NCI-H460 (cell line): ENCODE results near the gene NDUFB3. TPM values are rescaled to one million over a fixed set of nuclear protein-coding genes. Genes with fewer than 3 reads are reported as not detected.

Experiments
- DNase-seq: peaks from one replicate; pipeline ENCODE4 v3.0.0-alpha.2; 2016; ENCODE audit warnings: low read depth; ENCODE audit errors: extremely low read depth
- small RNA-seq, 2 experiments: library from RNA; depleted of rRNA; stranded (forward); fragments of <200 nt; gene quantifications; one replicate each; pipeline ENCODE3, GENCODE V24; 2014
- total RNA-seq: library from RNA; depleted of rRNA; stranded (reverse); fragments of >200 nt; shearing (Covaris generic); gene quantifications from 2 replicates; pipeline ENCODE4 v1.2.3, GENCODE V29; 2014; rRNA removed

The NDUFB3 gene
- total RNA-seq, 1 experiment from 2014 or later, result 106 TPM

DNA sequence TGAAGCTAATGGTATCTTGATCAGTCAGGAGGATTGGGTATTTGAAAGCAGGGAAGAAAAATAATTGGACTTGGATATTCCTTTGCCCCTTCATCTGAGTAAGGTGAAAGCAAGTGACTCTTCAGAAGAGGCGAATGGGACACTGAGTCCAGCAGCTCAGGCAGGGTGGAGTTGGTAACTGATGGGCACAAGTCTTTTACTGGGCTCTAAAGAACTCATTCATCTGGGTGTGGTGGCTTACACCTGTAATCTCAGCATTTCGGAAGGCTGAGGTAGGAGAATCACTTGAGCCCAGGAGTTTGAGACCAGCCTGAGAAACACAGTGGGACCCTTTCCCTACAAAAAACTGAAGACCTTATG, 55.3 kb downstream of the NDUFB3 start:
- no peak for DNase-seq

DNA sequence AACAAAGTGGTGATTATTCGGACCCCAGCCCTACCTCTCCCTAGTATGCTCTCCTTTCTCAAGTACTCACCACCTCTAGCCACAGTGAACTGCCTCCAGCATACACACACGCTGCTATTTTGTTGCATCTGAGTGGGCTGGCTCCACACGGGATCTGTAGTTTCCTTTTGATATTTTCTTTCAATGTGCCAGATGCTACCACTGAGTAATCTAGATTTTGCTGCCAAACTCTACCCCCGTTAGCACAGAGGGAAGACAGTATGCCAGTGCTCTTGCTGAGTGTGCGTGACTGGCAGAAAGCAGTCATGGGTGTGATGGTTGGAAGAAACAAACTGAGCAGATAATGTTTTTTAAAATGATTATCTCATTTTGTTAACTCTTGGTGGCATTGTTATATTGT, 55.8 kb downstream of the NDUFB3 start:
- DNase-seq, result peak; percentile 70

DNA sequence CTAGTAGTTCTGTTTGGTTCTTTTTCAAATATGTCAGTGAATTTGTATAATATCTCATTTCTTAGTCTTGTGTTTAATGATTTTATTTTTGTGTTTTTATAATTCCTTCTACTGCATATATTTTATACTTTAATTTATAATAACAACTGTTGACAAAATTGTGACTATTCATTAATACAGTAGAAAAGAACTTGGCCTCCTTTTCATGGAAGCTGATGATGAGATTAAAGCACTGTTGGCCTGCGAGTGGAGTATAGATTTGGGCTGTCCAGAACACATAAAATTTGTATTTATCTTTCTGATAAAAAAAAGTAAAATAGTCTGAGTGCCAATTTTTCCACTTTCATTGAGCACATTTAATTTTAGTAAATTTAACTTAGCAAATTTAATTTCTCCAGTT, 56.2 kb downstream of the NDUFB3 start:
- no peak for DNase-seq

DNA sequence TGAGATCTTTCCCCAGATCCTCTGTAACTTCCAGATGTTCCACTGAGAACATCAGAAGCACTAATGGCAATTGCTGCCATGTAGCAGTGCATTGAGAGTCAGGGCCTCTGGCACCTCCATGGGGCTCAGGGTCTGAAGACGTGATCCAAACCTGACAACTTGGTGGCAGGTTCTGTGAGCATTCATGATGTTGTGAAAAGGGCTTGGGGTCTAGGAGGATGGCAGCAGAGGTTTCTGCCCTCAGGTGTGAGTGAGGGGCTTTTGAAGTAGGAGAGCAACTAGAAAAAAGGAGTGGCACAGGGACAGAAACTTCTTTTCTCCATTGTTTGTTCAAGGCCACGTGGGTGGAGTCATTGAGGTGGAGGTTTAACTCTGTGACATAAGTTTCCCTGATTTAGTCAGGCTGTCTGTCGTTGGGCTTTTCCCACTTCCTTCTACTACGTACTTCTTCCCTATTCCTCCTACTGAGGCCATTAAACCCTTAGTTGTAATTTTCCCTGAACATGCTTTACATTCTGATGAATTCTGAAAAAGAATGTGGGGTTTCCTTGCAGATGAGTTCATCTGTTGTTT, 57.2 kb downstream of the NDUFB3 start:
- DNase-seq, result no peak

DNA sequence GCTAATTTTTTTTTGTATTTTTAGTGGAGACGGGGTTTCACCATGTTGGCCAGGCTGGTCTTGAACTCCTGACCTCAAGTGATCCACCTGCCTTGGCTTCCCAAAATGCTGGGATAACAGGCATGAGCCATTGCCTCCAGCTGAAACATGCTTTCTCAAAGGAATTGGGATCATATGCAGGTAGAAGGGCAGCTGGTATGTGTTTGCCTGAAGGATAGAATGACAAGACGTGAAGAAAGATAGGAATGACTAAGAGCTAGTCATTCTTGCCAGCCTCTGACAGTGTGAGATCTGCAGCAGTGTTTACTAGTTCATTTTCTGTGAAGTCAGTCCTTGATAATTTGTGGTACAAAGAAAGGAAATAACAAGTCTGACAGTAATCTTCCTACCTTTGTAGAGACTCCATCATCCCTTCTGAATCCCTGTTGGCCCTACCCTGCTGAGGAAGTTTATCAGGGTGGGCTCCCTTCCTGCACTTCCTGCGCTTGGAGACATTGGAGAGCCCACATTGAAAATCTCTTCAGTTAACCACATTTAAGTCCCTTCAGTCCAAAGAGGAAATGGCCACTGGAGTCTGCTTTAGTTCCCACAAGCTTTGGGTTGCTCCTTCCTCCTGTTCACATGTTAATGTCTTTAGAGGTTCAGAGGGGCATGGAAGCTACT, 58.9 kb downstream of the NDUFB3 start:
- DNase-seq, result no peak

DNA sequence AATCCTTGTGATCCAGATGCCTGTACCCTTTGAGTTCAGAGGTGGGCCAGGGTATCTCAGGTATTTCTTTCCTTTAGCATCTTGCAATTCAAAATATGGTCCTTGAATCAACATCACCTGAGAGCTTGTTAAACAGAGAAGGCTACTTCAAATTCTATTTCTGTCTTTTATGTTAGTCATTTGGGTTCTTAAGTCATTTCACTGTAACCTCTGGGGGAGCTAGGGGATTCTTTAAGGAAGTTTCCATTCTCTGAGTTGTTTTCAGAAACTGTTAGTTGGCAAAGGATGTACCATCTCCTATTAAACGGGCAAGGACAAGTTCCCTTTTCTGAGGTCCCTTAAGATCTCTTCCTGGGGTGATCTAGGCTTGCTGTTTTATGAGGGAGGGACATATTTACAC, 60.7 kb downstream of the NDUFB3 start:
- DNase-seq, result no peak

Small RNAs within 50 kb of the gene (small RNA-seq; reads per million reads assigned to genes)
- 0 reads per million in 2 experiments for gene RNU6-1206P

Other genes with a start within 250 kb of the NDUFB3 start
- gene CLK1, start 207.3 kb upstream of the NDUFB3 start, total RNA-seq, result 85.3 and 90.7 TPM in 2 replicates
- gene PPIL3, start 182.9 kb upstream of the NDUFB3 start, total RNA-seq, result 86.8 and 102 TPM in 2 replicates
- gene NIF3L1, start 182.6 kb upstream of the NDUFB3 start, total RNA-seq, result 75.4 and 83.8 TPM in 2 replicates
- 28.4 and 30.9 TPM in 2 replicates for gene ORC2, start 108.3 kb upstream of the NDUFB3 start, total RNA-seq
- gene HYCC2, start 330 bp upstream of the NDUFB3 start, total RNA-seq, result 6.6 and 8.6 TPM in 2 replicates
- 70.1 and 71.1 TPM in 2 replicates for gene CFLAR, start 44.2 kb downstream of the NDUFB3 start, total RNA-seq
- 12.7 and 13.0 TPM in 2 replicates for gene CASP10, start 111.1 kb downstream of the NDUFB3 start, total RNA-seq
- gene CASP8, start 188.5 kb downstream of the NDUFB3 start, total RNA-seq, result 83.9 and 85.8 TPM in 2 replicates